HepG2 (cell line): Measurements from ENCODE around the gene SOX8.
A peak's percentile ranks its signal among the peaks of the same experiment; 100 is the strongest.

Experiments used
- CHD2 ChIP-seq: IDR thresholded peaks from 2 replicates; pipeline ENCODE4 v1.6.1; 2011; ENCODE audit warnings: low read depth, low read length, improper control_type of control experiment
- ELF4 ChIP-seq: sonication (generic); formaldehyde crosslinking; IDR thresholded peaks from 2 replicates; pipeline ENCODE4 v1.5.0; 2020; ENCODE audit warnings: missing genetic modification reagents, mild to moderate bottlenecking, moderate library complexity, borderline replicate concordance
- EZH2 ChIP-seq: conservative IDR thresholded peaks from 2 replicates; pipeline ENCODE4 v1.6.1; 2012; ENCODE audit warnings: mild to moderate bottlenecking, low read depth, low read length, moderate library complexity
- FOXJ3 ChIP-seq: sonication (generic); formaldehyde crosslinking; IDR thresholded peaks from 2 replicates; pipeline ENCODE4 v1.4.0; 2020; ENCODE audit warnings: missing genetic modification reagents, mild to moderate bottlenecking, borderline replicate concordance
- ISX ChIP-seq: sonication (generic); formaldehyde crosslinking; conservative IDR thresholded peaks from 2 replicates; pipeline ENCODE4 v1.5.0; 2020; ENCODE audit warnings: missing genetic modification reagents
- NR2F6 ChIP-seq, 2 experiments: IDR thresholded peaks; 2 replicates each; pipeline ENCODE4 v1.6.1; 2016; ENCODE audit warnings: antibody characterized with exemption in 1 of 2, mild to moderate bottlenecking in 1 of 2
- POLR2A ChIP-seq, 2 experiments: IDR thresholded peaks; 2 replicates each; pipeline ENCODE4 v1.6.1; 2011; ENCODE audit warnings: low read depth in 2 of 2, low read length in 2 of 2, mild to moderate bottlenecking in 1 of 2, moderate library complexity in 1 of 2; ENCODE audit not compliant: insufficient read depth in 1 of 2
- SMC3 ChIP-seq: IDR thresholded peaks from 2 replicates; pipeline ENCODE4 v1.6.1; 2011; ENCODE audit warnings: low read length, improper control_type of control experiment
- TGIF2 ChIP-seq: IDR thresholded peaks from 2 replicates; pipeline ENCODE4 v1.6.1; 2016; ENCODE audit warnings: control low read depth, missing compliant biosample characterization
- ZFP36 ChIP-seq: fragments of 150-350 bp; IDR thresholded peaks from 2 replicates; pipeline ENCODE4 v1.6.1; 2018; ENCODE audit warnings: borderline replicate concordance, low read length, low read depth; ENCODE audit not compliant: partially characterized antibody
- ZNF607 ChIP-seq: sonication (generic); formaldehyde crosslinking; IDR thresholded peaks from 2 replicates; pipeline ENCODE4 v1.5.1; 2020; ENCODE audit warnings: missing genetic modification reagents, mild to moderate bottlenecking, borderline replicate concordance
- TF ChIP-seq, protein P1 (sequence below): sonication (generic); formaldehyde crosslinking; IDR thresholded peaks from 2 replicates; pipeline ENCODE4 v1.5.0; 2020; ENCODE audit warnings: mild to moderate bottlenecking, missing genetic modification reagents, moderate library complexity
- TF ChIP-seq, protein P2 (sequence below): sonication (generic); formaldehyde crosslinking; IDR thresholded peaks from 2 replicates; pipeline ENCODE4 v1.5.0; 2020; ENCODE audit warnings: missing genetic modification reagents, mild to moderate bottlenecking, borderline replicate concordance

DNA sequence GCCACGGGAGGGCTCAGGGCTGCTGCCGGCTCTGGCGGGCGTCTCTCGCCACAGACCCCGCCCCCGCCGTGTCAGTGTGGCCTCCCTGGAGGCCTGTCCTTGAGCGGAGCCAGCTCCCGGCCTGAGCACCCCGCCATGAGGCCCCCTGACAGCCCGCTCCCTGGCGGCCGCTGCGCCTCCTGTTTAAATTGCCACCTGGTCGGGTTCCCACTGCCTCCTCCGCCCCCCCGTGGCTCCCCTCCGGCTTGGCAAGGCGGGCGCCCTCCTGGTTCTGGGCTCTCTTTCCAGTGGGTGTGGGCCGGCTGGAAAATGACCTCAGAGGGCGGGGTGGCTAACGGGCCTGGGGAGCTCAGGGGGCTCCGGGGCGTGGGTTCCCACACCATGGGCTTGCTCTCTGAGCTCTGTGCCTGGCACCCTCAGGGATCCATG is 48.9 kb downstream of the SOX8 start:
- TF ChIP-seq CHD2 (no peak), TGIF2 (CRISPR knock-in tag) (no peak), POLR2A (IDR thresholded peaks at IDR 0.05; ENCODE audit: insufficient read depth in 1 of 2, low read depth in 2 of 2, low read length in 2 of 2) (no peak), ISX (CRISPR knock-in tag) (no peak), ZNF607 (CRISPR knock-in tag) (no peak), ZFP36 (no peak), ELF4 (no peak), NR2F6 (IDR thresholded peaks at IDR 0.05) (no peak), NR2F6 (CRISPR knock-in tag; IDR thresholded peaks at IDR 0.05) (no peak), EZH2 (no peak), SMC3 (no peak), FOXJ3 (no peak)
- TF ChIP-seq, protein P1, sequence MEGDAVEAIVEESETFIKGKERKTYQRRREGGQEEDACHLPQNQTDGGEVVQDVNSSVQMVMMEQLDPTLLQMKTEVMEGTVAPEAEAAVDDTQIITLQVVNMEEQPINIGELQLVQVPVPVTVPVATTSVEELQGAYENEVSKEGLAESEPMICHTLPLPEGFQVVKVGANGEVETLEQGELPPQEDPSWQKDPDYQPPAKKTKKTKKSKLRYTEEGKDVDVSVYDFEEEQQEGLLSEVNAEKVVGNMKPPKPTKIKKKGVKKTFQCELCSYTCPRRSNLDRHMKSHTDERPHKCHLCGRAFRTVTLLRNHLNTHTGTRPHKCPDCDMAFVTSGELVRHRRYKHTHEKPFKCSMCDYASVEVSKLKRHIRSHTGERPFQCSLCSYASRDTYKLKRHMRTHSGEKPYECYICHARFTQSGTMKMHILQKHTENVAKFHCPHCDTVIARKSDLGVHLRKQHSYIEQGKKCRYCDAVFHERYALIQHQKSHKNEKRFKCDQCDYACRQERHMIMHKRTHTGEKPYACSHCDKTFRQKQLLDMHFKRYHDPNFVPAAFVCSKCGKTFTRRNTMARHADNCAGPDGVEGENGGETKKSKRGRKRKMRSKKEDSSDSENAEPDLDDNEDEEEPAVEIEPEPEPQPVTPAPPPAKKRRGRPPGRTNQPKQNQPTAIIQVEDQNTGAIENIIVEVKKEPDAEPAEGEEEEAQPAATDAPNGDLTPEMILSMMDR = peak; percentile 37; the same call in 1 of the 2 replicates
- TF ChIP-seq, protein P2, sequence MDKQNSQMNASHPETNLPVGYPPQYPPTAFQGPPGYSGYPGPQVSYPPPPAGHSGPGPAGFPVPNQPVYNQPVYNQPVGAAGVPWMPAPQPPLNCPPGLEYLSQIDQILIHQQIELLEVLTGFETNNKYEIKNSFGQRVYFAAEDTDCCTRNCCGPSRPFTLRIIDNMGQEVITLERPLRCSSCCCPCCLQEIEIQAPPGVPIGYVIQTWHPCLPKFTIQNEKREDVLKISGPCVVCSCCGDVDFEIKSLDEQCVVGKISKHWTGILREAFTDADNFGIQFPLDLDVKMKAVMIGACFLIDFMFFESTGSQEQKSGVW (CRISPR knock-in tag) = no peak
